ENCODE data around the gene CS.
A peak's percentile ranks its signal among the peaks of the same experiment; 100 is the strongest.
"Not testable (repeated sequence)": the region's sequence is repeated elsewhere in the genome, so short reads cannot be mapped to it uniquely, and the experiment has no call there.

The CS gene

GRCh38 chr12:56271031-56271430, 29.1 kb downstream of the CS start:
- peak; percentile 58 for TF ChIP-seq CTCF (IDR thresholded peaks at IDR 0.05; ENCODE audit: poor library complexity, severe bottlenecking)
- DNase-seq (ENCODE audit: low spot score) (no peak), ATAC-seq (ENCODE audit: low read depth) (peak; percentile 40; the same call in 1 of the 3 replicates)
- H3K36me3 ChIP-seq (ENCODE audit: low read depth) = peaks cover 46% of the 10 kb centered on the region
- H3K9me3 ChIP-seq (ENCODE audit: severe bottlenecking) = no peaks in the 10 kb centered on the region
- H3K4me3 ChIP-seq (ENCODE audit: severe bottlenecking) = no peak overlapping the region
- H3K27ac ChIP-seq (ENCODE audit: poor library complexity, severe bottlenecking) = no peak overlapping the region
- no peaks in the 10 kb centered on the region for H3K27me3 ChIP-seq (ENCODE audit: insufficient read depth, poor library complexity, severe bottlenecking)
- H3K4me1 ChIP-seq (ENCODE audit: insufficient read depth, poor library complexity, severe bottlenecking) = no peaks in the 10 kb centered on the region

GRCh38 chr12:56267443-56268071, 32.6 kb downstream of the CS start:
- peak overlapping the region; percentile 65 for H3K4me3 ChIP-seq (ENCODE audit: severe bottlenecking)
- peak overlapping the region; percentile 46 for H3K27ac ChIP-seq (ENCODE audit: poor library complexity, severe bottlenecking)
- H3K27me3 ChIP-seq (ENCODE audit: insufficient read depth, poor library complexity, severe bottlenecking) = no peaks in the 10 kb centered on the region
- DNase-seq (ENCODE audit: low spot score) = no peak
- no peaks in the 10 kb centered on the region for H3K9me3 ChIP-seq (ENCODE audit: severe bottlenecking)
- peaks cover 4% of the 10 kb centered on the region for H3K4me1 ChIP-seq (ENCODE audit: insufficient read depth, poor library complexity, severe bottlenecking)
- TF ChIP-seq CTCF (IDR thresholded peaks at IDR 0.05; ENCODE audit: poor library complexity, severe bottlenecking) = no peak
- ATAC-seq (ENCODE audit: low read depth) = no peak
- peaks cover 14% of the 10 kb centered on the region for H3K36me3 ChIP-seq (ENCODE audit: low read depth)

GRCh38 chr12:56266693-56267442, 33.3 kb downstream of the CS start, which contains the start of gene COQ10A:
Gene COQ10A, plus strand, starts transcription at chr12:56266942. Its CDS starts 177 bp downstream, at chr12:56267119.
- peaks cover 14% of the 10 kb centered on the region for H3K36me3 ChIP-seq (ENCODE audit: low read depth)
- peak; percentile 85 for DNase-seq (ENCODE audit: low spot score)
- no peaks in the 10 kb centered on the region for H3K27me3 ChIP-seq (ENCODE audit: insufficient read depth, poor library complexity, severe bottlenecking)
- peaks cover 8% of the 10 kb centered on the region for H3K4me1 ChIP-seq (ENCODE audit: insufficient read depth, poor library complexity, severe bottlenecking)
- peak; percentile 83 for ATAC-seq (ENCODE audit: low read depth)
- H3K4me3 ChIP-seq (ENCODE audit: severe bottlenecking) = peak within 1 kb of the TSS; percentile 65
- TF ChIP-seq CTCF (IDR thresholded peaks at IDR 0.05; ENCODE audit: poor library complexity, severe bottlenecking) = peak; percentile 69
- H3K9me3 ChIP-seq (ENCODE audit: severe bottlenecking) = no peaks in the 10 kb centered on the region
- peak within 1 kb of the TSS; percentile 46 for H3K27ac ChIP-seq (ENCODE audit: poor library complexity, severe bottlenecking)

- not testable (repeated sequence) for H3K9me3 ChIP-seq (ENCODE audit: severe bottlenecking); DNase-seq (ENCODE audit: low spot score); H3K27me3 ChIP-seq (ENCODE audit: insufficient read depth, poor library complexity, severe bottlenecking); H3K36me3 ChIP-seq (ENCODE audit: low read depth); ATAC-seq (ENCODE audit: low read depth)
- peak overlapping the region; percentile 65 for H3K4me3 ChIP-seq (ENCODE audit: severe bottlenecking)
- H3K27ac ChIP-seq (ENCODE audit: poor library complexity, severe bottlenecking) = peak overlapping the region; percentile 46
- peaks cover 15% of the 10 kb centered on the region for H3K4me1 ChIP-seq (ENCODE audit: insufficient read depth, poor library complexity, severe bottlenecking)
These were observed 34.0 kb downstream of the CS start for GRCh38 chr12:56266068-56266692.

GRCh38 chr12:56262955-56263354, 37.2 kb downstream of the CS start:
- not testable (repeated sequence) for DNase-seq (ENCODE audit: low spot score)

More at GRCh38 chr12:56262955-56263354, 37.2 kb downstream of the CS start:
- H3K4me3 ChIP-seq (ENCODE audit: severe bottlenecking); H3K36me3 ChIP-seq (ENCODE audit: low read depth); H3K27ac ChIP-seq (ENCODE audit: poor library complexity, severe bottlenecking); ATAC-seq (ENCODE audit: low read depth); H3K9me3 ChIP-seq (ENCODE audit: severe bottlenecking); H3K27me3 ChIP-seq (ENCODE audit: insufficient read depth, poor library complexity, severe bottlenecking): not testable (repeated sequence)
- H3K4me1 ChIP-seq (ENCODE audit: insufficient read depth, poor library complexity, severe bottlenecking) = peaks cover 19% of the 10 kb centered on the region

Data from RWPE2 (cell line).